Measurements from ENCODE around the gene KIF1C.

The KIF1C gene

DNA sequence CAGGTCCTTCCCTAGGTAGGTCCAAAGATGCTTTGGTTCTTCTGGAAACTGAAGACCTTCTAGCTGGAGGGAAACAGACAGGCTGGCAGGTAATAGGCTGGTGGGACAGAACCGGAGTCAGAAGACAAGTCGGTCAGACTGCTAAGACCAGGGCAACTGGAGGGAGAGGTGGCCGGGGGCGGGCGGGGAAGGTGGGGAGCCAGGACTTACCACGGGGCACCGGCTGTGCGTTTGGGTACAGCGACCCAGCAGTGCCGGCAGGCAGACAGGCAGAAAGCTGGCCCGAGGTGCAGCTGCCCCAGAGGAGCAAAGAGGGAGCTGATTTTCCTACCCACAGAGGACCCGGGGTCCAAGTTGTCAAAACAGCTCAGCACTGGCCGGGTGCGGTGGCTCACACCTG is 36.9 kb downstream of the KIF1C start:
- in situ Hi-C loops (cut with HindIII; ENCODE audit: low sequenced_read_pairs), result no loop called here
- no peak overlapping the region for H3K4me3 ChIP-seq (ENCODE audit: low read depth, low read length)
- TF ChIP-seq, protein P1, sequence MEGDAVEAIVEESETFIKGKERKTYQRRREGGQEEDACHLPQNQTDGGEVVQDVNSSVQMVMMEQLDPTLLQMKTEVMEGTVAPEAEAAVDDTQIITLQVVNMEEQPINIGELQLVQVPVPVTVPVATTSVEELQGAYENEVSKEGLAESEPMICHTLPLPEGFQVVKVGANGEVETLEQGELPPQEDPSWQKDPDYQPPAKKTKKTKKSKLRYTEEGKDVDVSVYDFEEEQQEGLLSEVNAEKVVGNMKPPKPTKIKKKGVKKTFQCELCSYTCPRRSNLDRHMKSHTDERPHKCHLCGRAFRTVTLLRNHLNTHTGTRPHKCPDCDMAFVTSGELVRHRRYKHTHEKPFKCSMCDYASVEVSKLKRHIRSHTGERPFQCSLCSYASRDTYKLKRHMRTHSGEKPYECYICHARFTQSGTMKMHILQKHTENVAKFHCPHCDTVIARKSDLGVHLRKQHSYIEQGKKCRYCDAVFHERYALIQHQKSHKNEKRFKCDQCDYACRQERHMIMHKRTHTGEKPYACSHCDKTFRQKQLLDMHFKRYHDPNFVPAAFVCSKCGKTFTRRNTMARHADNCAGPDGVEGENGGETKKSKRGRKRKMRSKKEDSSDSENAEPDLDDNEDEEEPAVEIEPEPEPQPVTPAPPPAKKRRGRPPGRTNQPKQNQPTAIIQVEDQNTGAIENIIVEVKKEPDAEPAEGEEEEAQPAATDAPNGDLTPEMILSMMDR (IDR thresholded peaks at IDR 0.05; ENCODE audit: low read depth, low read length, missing control alignments), result no peak
- no peak for DNase-seq (ENCODE audit: low read depth)

DNA sequence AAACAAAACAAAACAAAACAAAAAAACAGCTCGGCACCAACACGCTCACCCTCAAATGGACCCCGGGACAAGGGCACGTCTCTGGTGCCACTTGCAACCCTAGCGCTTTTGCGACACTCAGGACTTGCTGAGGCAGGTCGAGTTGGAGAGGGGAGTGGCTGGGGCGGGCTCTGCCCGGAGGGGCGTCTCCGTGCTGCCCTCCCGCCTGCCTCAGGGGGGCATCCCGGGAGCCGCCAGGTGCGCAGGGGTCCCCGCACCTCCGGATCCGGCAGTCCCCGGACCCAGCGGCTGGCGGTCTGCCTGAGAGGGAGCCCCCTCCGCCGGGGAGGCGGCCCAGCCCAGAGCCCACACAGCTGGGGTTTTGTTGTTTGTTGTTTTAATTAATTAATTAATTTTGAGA is 37.6 kb downstream of the KIF1C start, which contains the start of gene SLC52A1:
Gene SLC52A1, minus strand, starts transcription at position 112 of the 400 bp plus-strand sequence. CDS start 820 bp downstream, outside the sequence.
- DNase-seq (ENCODE audit: low read depth), result no peak
- in situ Hi-C loops (cut with HindIII; ENCODE audit: low sequenced_read_pairs), result no loop called here
- TF ChIP-seq, protein P1 (IDR thresholded peaks at IDR 0.05; ENCODE audit: low read depth, low read length, missing control alignments), result no peak
- H3K4me3 ChIP-seq (ENCODE audit: low read depth, low read length), result peak within 1 kb of the TSS; percentile 18

GRCh38 chr17:5042157-5043022 is 44.6 kb downstream of the KIF1C start:
- in situ Hi-C loops (cut with HindIII; ENCODE audit: low sequenced_read_pairs), result no loop called here
- DNase-seq (ENCODE audit: low read depth), result no peak
- TF ChIP-seq, protein P1 (IDR thresholded peaks at IDR 0.05; ENCODE audit: low read depth, low read length, missing control alignments), result no peak
- H3K4me3 ChIP-seq (ENCODE audit: low read depth, low read length), result no peak overlapping the region

GRCh38 chr17:5043524-5043923 is 45.8 kb downstream of the KIF1C start:
- TF ChIP-seq, protein P1 (IDR thresholded peaks at IDR 0.05; ENCODE audit: low read depth, low read length, missing control alignments), result no peak
- no peak overlapping the region for H3K4me3 ChIP-seq (ENCODE audit: low read depth, low read length)
- in situ Hi-C loops (cut with HindIII; ENCODE audit: low sequenced_read_pairs), result no loop called here
- DNase-seq (ENCODE audit: low read depth), result no peak

- in situ Hi-C loops (cut with HindIII; ENCODE audit: low sequenced_read_pairs), result no loop called here
Measured at GRCh38 chr17:5044630-5045029, 46.9 kb downstream of the KIF1C start.

GRCh38 chr17:5045496-5045895 is 47.7 kb downstream of the KIF1C start:
- in situ Hi-C loops (cut with HindIII; ENCODE audit: low sequenced_read_pairs), result no loop called here
- TF ChIP-seq, protein P1 (IDR thresholded peaks at IDR 0.05; ENCODE audit: low read depth, low read length, missing control alignments), result no peak
- H3K4me3 ChIP-seq (ENCODE audit: low read depth, low read length), result no peak overlapping the region

More at GRCh38 chr17:5044630-5045029, 46.9 kb downstream of the KIF1C start:
- DNase-seq (ENCODE audit: low read depth), result no peak
- H3K4me3 ChIP-seq (ENCODE audit: low read depth, low read length), result no peak overlapping the region
- TF ChIP-seq, protein P1 (IDR thresholded peaks at IDR 0.05; ENCODE audit: low read depth, low read length, missing control alignments), result no peak

More at GRCh38 chr17:5045496-5045895, 47.7 kb downstream of the KIF1C start:
- DNase-seq (ENCODE audit: low read depth), result no peak

Measured in astrocyte of the cerebellum (primary cell).